Measurements from ENCODE around the gene RPS19BP1. TPM values are rescaled to one million over a fixed set of nuclear protein-coding genes. Genes with fewer than 3 reads are reported as not detected.

RPS19BP1 gene
- total RNA-seq, 1 experiment from 2014 or later = 85.8 TPM

DNA sequence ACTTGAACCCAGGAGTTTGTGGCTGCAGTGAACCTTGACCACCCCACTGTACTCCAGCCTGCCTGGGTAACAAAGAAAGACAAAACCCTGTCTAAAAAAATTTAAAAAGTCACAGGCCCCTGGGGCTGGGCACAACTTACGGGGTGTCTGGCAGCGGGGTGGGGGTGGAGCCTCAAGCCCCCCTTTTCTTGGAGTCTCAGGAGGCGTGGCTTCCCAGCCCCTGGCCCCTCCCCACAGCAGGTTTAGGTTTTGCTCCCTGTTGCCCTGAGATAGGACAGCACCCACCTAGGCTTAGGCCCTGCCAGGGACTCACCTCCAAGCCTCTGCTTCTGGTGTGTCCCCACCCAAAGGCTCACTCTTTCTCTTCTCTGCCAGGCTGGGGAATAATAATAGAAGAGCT, 53.3 kb downstream of the RPS19BP1 start:
- POLR2A ChIA-PET = interaction anchor here (0.6 kb wide), 1 partner anchor 116 kb away, joined by 3 read pairs; no protein-coding TSS in a partner anchor
- H3K36me3 Mint-ChIP-seq (ENCODE audit: insufficient read depth, unreplicated experiment) = peaks cover 7% of the 10 kb centered on the region
- H3K9me3 Mint-ChIP-seq (ENCODE audit: unreplicated experiment) = no peaks in the 10 kb centered on the region
- H3K27ac Mint-ChIP-seq (ENCODE audit: unreplicated experiment) = no peak overlapping the region
- DNase-seq = no peak
- no peaks in the 10 kb centered on the region for H3K27me3 Mint-ChIP-seq (ENCODE audit: insufficient read depth, unreplicated experiment)
- Histone ChIP-seq H3K4me1 (peaks cover 22% of the 10 kb centered on the region), H3K27me3 (replicated peaks; ENCODE audit: control insufficient read depth, insufficient read depth, low read length) (no peaks in the 10 kb centered on the region), H3K36me3 (ENCODE audit: control insufficient read depth, insufficient read depth, low read length) (no peaks in the 10 kb centered on the region; the same call in none of the 2 replicates), H3K9me3 (no peaks in the 10 kb centered on the region), H3K4me3 (ENCODE audit: low read depth, low read length) (no peak overlapping the region)
- intact Hi-C loops (cut with micrococcal nuclease; ENCODE audit: unreplicated experiment) = no loop called here
- H3K4me1 Mint-ChIP-seq (ENCODE audit: low read depth, unreplicated experiment) = peaks cover 26% of the 10 kb centered on the region
- CTCF ChIA-PET = interaction anchor here (1.2 kb wide), 2 partner anchors 41 to 50 kb away, joined by 3 to 5 read pairs; partner anchors contain the start of gene ATF4
- TF ChIP-seq, protein P1, sequence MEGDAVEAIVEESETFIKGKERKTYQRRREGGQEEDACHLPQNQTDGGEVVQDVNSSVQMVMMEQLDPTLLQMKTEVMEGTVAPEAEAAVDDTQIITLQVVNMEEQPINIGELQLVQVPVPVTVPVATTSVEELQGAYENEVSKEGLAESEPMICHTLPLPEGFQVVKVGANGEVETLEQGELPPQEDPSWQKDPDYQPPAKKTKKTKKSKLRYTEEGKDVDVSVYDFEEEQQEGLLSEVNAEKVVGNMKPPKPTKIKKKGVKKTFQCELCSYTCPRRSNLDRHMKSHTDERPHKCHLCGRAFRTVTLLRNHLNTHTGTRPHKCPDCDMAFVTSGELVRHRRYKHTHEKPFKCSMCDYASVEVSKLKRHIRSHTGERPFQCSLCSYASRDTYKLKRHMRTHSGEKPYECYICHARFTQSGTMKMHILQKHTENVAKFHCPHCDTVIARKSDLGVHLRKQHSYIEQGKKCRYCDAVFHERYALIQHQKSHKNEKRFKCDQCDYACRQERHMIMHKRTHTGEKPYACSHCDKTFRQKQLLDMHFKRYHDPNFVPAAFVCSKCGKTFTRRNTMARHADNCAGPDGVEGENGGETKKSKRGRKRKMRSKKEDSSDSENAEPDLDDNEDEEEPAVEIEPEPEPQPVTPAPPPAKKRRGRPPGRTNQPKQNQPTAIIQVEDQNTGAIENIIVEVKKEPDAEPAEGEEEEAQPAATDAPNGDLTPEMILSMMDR (IDR thresholded peaks at IDR 0.05; ENCODE audit: insufficient read depth in 1 of 2, low read depth in 1 of 2, low read length in 1 of 2, severe bottlenecking in 1 of 2, unreplicated experiment in 1 of 2) = no peak
- no TSS peak for BruUV-seq (replicated peaks)
- H3K4me3 Mint-ChIP-seq (ENCODE audit: unreplicated experiment) = no peak overlapping the region

Other genes with a start within 250 kb of the RPS19BP1 start
- 1,668 and 1,699 TPM in 2 replicates for gene RPL3, start 213.1 kb downstream of the RPS19BP1 start, total RNA-seq (2022)
- gene SYNGR1, start 182.8 kb downstream of the RPS19BP1 start, total RNA-seq (2022) = 20.2 and 21.9 TPM in 2 replicates
- gene TAB1, start 133.0 kb downstream of the RPS19BP1 start, total RNA-seq (2022) = 25.7 and 26.1 TPM in 2 replicates
- gene MGAT3, start 75.7 kb downstream of the RPS19BP1 start, total RNA-seq (2022) = 15.5 and 16.6 TPM in 2 replicates
- 47.4 and 49.4 TPM in 2 replicates for gene MIEF1, start 30.5 kb downstream of the RPS19BP1 start, total RNA-seq (2022)
- gene ATF4, start 12.2 kb downstream of the RPS19BP1 start, total RNA-seq (2022) = 610 and 647 TPM in 2 replicates
- not detected in 2 replicates for gene CACNA1I, start 38.0 kb upstream of the RPS19BP1 start, total RNA-seq (2022)